Panc1 (cell line): ENCODE data around the gene SAMD4A. TPM values are rescaled to one million over a fixed set of nuclear protein-coding genes. Genes with fewer than 3 reads are reported as not detected.

Source experiments
- ATAC-seq: fragments of 200-7000 bp; cut with Tn5 transposase; 2 replicates; pipeline ENCODE4 v1.9.1; 2020; ENCODE audit warnings: mild to moderate bottlenecking, moderate library complexity
- BruUV-seq: library from RNA; stranded (reverse); fragments of 400-500 nt; replicated peaks from 2 replicates; lab custom pipeline; 2021; lab: Mats Ljungman, UMichigan
- CTCF ChIA-PET: fragments of 300-600 bp; sonication (Branson Sonifier 250); formaldehyde crosslinking; loops from one replicate; lab custom pipeline; 2022; ENCODE audit warnings: antibody characterized with exemption; lab: Charles Lee
- POLR2A ChIA-PET: fragments of 300-600 bp; sonication (Branson Sonifier 250); formaldehyde crosslinking; loops from one replicate; lab custom pipeline; 2022; ENCODE audit warnings: antibody characterized with exemption; lab: Charles Lee
- DNase-seq: peaks from one replicate; pipeline ENCODE4 v3.0.0-alpha.2; 2010; ENCODE audit warnings: low read depth, low spot score
- H3K27ac ChIP-seq: 2 replicates; pipeline ENCODE4 v1.5.1; 2011; ENCODE audit warnings: mild to moderate bottlenecking, low read length, inconsistent platforms
- H3K27me3 ChIP-seq: fragments of 200-500 bp; sonication (Bioruptor generic); 2 replicates; pipeline ENCODE4 v1.6.0; 2014; ENCODE audit warnings: low read length, inconsistent platforms; ENCODE audit not compliant: control insufficient read depth, insufficient read depth
- H3K36me3 ChIP-seq: fragments of 200-500 bp; sonication (Bioruptor generic); 2 replicates; pipeline ENCODE4 v1.5.1; 2014; ENCODE audit warnings: inconsistent platforms, mild to moderate bottlenecking, low read length, moderate library complexity; ENCODE audit not compliant: control insufficient read depth, insufficient read depth
- H3K4me1 ChIP-seq: 2 replicates; pipeline ENCODE4 v1.5.1; 2011; ENCODE audit warnings: inconsistent platforms, mild to moderate bottlenecking, low read length, moderate library complexity; ENCODE audit not compliant: control insufficient read depth, insufficient read depth
- H3K4me3 ChIP-seq, 2 experiments: 2 replicates each; pipeline ENCODE4 v1.5.1; 2011 to 2012; ENCODE audit warnings: low read depth in 2 of 2, low read length in 2 of 2, mild to moderate bottlenecking in 2 of 2, inconsistent platforms in 1 of 2, moderate library complexity in 1 of 2
- H3K9me3 ChIP-seq: fragments of 200-500 bp; sonication (Bioruptor generic); 2 replicates; pipeline ENCODE4 v1.5.1; 2014; ENCODE audit warnings: low read depth, mild to moderate bottlenecking, inconsistent platforms, low read length, moderate library complexity; ENCODE audit not compliant: control insufficient read depth, insufficient read depth
- CTCF ChIP-seq: fragments of 450-650 bp; IDR thresholded peaks from 2 replicates; pipeline ENCODE4 v1.5.1; 2017; ENCODE audit warnings: mild to moderate bottlenecking
- POLR2AphosphoS5 ChIP-seq: IDR thresholded peaks from 2 replicates; pipeline ENCODE4 v1.6.1; 2012; ENCODE audit warnings: mild to moderate bottlenecking, low read depth, low read length, moderate library complexity
- REST ChIP-seq, 2 experiments: IDR thresholded peaks; 2 replicates each; pipeline ENCODE4 v1.6.1; 2011 to 2012; ENCODE audit warnings: low read depth in 2 of 2, control low read depth in 1 of 2, low read length in 1 of 2, mild to moderate bottlenecking in 1 of 2, moderate library complexity in 1 of 2; ENCODE audit not compliant: insufficient read depth in 1 of 2
- SIN3A ChIP-seq: IDR thresholded peaks from 2 replicates; pipeline ENCODE4 v1.6.1; 2012; ENCODE audit warnings: low read depth, mild to moderate bottlenecking, low read length, moderate library complexity, borderline replicate concordance; ENCODE audit not compliant: insufficient read depth
- TCF7L2 ChIP-seq: IDR thresholded peaks from 2 replicates; pipeline ENCODE4 v1.6.1; 2011; ENCODE audit warnings: mild to moderate bottlenecking, low read depth, low read length, inconsistent platforms
- in situ Hi-C: cut with HindIII; loops from 2 replicates; pipeline ENCODE4 v1.10.0; 2016; ENCODE audit warnings: low sequenced_read_pairs, low pct_unique_long_range_greater_than_20kb
- intact Hi-C: fragments of 100-400 bp; cut with micrococcal nuclease; formaldehyde crosslinking; loops from one replicate; pipeline ENCODE4 v1.10.0; 2022; ENCODE audit not compliant: unreplicated experiment
- total RNA-seq: library from RNA; stranded (reverse); gene quantifications from one replicate; pipeline ENCODE4 v1.2.1, GENCODE V29; 2021; ENCODE audit not compliant: unreplicated experiment

SAMD4A gene
- total RNA-seq, 1 experiment from 2014 or later: 15.2 TPM

GRCh38 chr14:54528973-54529372, 38.0 kb upstream of the SAMD4A start:
- Histone ChIP-seq H3K27me3 (no peaks in the 10 kb centered on the region), H3K4me1 (no peaks in the 10 kb centered on the region), H3K36me3 (no peaks in the 10 kb centered on the region), H3K4me3 (no peak overlapping the region), H3K27ac (no peak overlapping the region), H3K9me3 (no peaks in the 10 kb centered on the region)
- no peak for DNase-seq
- ATAC-seq: no peak
- TF ChIP-seq SIN3A (no peak), POLR2AphosphoS5 (no peak), TCF7L2 (no peak), REST (IDR thresholded peaks at IDR 0.05; ENCODE audit: insufficient read depth in 1 of 2, low read depth in 2 of 2, low read length in 1 of 2) (no peak), CTCF (no peak)
- in situ Hi-C loops (no loop called here), intact Hi-C loops (no loop called here)
- CTCF ChIA-PET: no interaction called here
- POLR2A ChIA-PET: no interaction called here
- BruUV-seq: no TSS peak

GRCh38 chr14:54529811-54530210, 37.1 kb upstream of the SAMD4A start:
- Histone ChIP-seq H3K36me3 (no peaks in the 10 kb centered on the region), H3K4me1 (no peaks in the 10 kb centered on the region), H3K27me3 (no peaks in the 10 kb centered on the region), H3K9me3 (no peaks in the 10 kb centered on the region), H3K27ac (no peak overlapping the region), H3K4me3 (no peak overlapping the region)
- no peak for TF ChIP-seq SIN3A
- no peak for TF ChIP-seq TCF7L2
- no peak for TF ChIP-seq CTCF
- TF ChIP-seq POLR2AphosphoS5: no peak
- TF ChIP-seq REST (IDR thresholded peaks at IDR 0.05; ENCODE audit: insufficient read depth in 1 of 2, low read depth in 2 of 2, low read length in 1 of 2): no peak
- in situ Hi-C loops: no loop called here
- ATAC-seq (no peak), DNase-seq (no peak)
- intact Hi-C loops: no loop called here
- ChIA-PET CTCF (no interaction called here), POLR2A (no interaction called here)
- no TSS peak for BruUV-seq
